Stimulated activated CD4-positive, alpha-beta T cell treated with anti-CD3 and anti-CD28 coated beads, Interleukin-12 subunit alpha, Interleukin-12 subunit beta, amount 100 ng/mL, for 48 hours (primary cell): Measurements from ENCODE around the gene PMS2.
"Not testable (repeated sequence)": the region's sequence is repeated elsewhere in the genome, so short reads cannot be mapped to it uniquely, and the experiment has no call there.

Experiments used
- DNase-seq, 3 donors: peaks; one replicate each; pipeline ENCODE4 v3.0.0-alpha.2; 2020; ENCODE audit warnings: low read depth in 2 of 3, low spot score in 1 of 3

PMS2 gene, protein sequence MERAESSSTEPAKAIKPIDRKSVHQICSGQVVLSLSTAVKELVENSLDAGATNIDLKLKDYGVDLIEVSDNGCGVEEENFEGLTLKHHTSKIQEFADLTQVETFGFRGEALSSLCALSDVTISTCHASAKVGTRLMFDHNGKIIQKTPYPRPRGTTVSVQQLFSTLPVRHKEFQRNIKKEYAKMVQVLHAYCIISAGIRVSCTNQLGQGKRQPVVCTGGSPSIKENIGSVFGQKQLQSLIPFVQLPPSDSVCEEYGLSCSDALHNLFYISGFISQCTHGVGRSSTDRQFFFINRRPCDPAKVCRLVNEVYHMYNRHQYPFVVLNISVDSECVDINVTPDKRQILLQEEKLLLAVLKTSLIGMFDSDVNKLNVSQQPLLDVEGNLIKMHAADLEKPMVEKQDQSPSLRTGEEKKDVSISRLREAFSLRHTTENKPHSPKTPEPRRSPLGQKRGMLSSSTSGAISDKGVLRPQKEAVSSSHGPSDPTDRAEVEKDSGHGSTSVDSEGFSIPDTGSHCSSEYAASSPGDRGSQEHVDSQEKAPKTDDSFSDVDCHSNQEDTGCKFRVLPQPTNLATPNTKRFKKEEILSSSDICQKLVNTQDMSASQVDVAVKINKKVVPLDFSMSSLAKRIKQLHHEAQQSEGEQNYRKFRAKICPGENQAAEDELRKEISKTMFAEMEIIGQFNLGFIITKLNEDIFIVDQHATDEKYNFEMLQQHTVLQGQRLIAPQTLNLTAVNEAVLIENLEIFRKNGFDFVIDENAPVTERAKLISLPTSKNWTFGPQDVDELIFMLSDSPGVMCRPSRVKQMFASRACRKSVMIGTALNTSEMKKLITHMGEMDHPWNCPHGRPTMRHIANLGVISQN

DNA sequence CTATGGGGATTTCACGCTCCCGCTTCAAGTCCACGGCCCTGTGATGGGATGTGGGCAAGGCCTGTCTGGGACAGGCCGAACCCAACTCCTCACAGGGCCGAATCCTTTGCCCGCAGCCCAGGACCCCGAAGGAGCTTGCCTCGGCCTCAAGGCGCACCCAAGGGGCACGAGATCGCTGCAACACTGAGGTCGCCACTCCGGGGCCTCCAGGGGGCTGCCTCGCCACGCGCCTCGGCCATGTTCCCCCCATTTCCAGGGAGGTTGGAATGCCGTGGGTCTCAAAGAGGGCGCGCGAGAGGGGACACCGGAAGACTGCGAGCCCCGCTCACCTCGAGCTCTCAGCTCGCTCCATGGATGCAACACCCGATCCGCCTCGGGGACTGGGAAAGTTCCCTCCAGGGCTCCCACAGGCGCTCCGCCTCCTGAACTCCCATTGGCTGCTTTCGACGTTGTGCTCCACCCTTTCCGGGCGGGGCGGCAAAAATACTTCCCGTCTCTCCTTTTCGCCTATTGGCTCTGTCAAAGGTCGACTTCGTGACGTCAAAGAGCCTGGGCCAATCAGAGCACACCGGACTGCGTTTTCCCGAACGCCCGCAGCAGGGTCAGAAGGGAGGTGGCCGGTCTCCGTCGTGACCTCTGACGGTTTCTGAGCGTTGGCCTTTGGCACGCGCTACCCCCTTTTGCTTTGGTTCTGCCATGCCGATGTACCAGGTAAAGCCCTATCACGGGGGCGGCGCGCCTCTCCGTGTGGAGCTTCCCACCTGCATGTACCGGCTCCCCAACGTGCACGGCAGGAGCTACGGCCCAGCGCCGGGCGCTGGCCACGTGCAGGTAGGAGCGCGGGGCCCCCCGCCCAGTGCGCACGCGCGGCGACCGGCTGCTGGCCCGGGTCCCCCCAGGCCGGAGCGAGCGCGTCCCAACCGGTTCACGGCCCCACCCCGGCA, at the start of gene PMS2, which contains the start of gene AIMP2:
TSS of gene PMS2 (minus strand) at position 382 of the 944 bp plus-strand sequence. CDS start at position 352, 30 bp downstream.
TSS of gene AIMP2 (plus strand) at position 605 of the 944 bp plus-strand sequence. CDS start at position 697, 92 bp downstream.
- peak; percentile 96 to 97 (median 96) for DNase-seq

DNA sequence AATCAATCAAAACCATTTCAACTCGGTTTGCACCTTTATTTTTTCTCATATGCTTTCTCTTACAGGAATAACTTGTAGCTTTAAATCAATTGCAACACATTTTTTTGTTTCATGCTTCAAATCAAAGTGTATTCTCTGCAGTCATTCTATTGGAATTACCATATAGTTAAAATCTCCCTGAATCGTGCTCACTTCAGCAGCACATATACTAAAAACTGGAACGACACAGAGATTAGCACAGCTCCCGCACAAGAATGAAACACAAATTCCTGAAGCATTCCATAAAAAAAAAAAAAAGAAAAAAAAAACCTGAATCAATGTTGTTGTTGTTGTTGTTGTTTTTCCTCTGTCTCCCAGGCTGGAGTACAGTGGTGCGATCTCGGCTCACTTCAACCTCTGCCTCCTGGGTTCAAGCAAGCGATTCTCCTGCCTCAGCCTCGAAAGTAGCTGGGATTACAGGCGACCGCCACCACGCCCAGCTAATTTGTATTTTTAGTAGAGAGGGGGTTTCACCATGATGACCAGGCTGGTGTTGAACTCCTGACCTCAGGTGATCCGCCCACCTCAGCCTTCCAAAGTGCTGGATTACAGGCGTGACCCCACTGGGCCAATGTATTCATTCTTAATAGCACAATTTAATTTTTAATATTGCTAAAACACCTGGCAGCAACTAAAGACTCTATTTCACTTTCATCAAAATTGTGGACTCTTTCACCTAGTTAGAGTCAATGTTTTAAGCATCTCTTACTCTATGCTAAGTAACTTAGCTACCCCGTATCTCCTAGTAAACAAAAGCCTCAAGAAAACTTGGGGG, 48.7 kb upstream of the PMS2 start:
- DNase-seq, result no peak

DNA sequence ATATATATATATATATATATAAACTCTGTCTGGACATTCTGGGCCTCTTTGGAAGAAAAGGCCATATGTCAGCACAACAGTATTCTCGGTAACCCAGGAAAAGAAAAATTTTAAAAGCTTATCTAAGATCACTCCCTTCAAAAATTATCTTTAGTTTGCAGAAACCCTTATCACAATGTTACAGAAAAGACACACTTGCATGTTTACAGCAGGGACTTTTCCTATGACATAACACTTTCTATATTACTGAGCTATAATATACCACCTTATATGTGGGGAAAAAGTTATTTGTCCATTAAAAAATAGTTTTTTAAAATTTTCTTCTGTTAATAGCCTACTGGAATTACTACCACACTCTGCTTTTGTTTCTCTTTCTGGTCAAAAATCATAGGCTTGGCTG, 47.8 kb upstream of the PMS2 start:
- no peak for DNase-seq

DNA sequence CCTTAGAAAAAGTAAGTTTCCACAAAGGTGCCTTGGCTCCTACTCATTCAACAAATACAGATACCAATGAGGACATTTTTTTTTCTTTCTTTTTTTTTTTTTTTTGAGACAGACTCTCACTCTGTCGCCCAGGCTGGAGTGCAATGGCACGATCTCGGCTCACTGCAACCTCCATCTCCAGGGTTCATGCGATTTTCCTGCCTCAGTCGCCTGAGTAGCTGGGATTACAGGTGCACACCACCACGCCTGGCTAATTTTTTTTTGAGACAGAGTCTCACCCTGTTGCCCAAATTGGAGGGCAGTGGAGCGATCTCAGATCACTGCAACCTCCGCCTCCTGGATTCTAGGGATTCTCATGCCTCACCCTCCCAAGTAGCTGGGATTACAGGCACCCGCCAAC, 42.3 kb upstream of the PMS2 start:
- DNase-seq, result not testable (repeated sequence)

DNA sequence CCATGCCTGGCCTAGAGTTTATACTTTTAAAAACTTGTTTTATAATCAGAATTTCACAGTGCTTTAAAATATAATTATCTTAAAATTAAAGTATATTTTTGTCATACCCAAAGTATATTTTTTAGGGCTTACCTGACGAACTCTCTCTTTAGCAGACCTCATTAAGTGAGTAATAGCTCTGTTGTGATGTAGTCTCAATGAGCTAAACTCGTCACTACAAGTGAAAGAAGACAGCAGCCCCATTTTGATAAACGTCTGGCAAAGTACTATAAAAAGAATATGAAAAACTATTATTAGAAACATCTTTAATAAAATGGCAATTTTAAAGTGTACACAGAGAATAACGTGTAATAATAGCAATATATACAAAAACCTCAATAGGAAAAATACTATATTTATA, 40.9 kb upstream of the PMS2 start:
- no peak for DNase-seq

DNA sequence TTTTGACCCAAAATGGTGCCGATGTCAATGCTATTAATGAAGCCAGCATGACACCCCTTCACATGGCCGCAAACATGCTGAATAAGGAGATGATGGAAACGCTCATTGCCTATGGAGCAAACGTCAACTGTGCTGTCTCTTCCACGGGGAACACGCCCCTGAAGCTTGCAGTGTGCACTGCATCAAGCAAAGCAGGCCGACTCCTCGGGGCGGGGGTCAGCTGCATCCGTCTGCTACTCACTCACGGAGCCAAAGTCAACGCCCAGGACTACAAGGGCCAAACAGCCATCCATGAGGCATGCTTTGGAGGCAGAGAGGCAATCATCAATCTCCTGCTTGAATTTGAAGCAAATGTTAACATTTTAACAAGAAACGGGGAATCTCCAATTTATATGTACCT, 26.8 kb upstream of the PMS2 start:
- no peak for DNase-seq

DNA sequence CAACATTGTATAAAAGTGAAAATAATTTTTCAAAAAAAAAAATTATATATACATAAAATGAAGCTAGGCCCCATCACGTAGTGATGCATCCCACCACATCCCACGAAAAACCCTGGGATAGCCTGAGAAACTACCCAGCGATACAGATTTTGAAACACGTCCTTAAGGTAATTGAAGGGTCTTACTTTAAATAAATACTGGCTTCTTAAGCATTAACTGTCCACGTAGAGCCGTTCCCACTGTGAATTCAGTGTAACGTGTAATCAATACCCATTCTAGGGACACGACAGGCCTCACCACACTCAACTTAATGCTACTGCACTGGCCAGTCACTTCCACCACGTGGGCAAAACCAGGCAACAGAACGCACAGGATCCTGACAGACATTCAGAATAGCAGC, 26.3 kb upstream of the PMS2 start:
- DNase-seq, result no peak

DNA sequence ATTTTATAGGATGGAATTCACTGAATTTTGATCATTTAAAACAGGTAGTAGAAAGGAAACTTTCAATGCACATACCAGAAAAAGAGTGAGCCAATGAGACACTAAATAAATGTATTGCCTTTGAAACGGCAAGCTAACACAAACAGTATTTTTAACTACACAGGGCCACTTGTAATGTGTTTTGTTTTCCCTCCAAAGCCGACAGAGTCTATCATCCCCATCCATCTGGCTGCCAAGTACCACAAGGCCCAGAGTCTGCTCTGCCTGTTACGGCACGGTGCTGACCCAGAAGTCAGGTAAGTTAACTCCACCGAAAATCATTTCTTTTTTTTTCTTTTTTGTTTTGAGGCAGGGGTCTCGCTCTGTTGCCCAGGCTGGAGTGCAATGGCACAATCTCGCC, 23.8 kb upstream of the PMS2 start:
- no peak for DNase-seq

DNA sequence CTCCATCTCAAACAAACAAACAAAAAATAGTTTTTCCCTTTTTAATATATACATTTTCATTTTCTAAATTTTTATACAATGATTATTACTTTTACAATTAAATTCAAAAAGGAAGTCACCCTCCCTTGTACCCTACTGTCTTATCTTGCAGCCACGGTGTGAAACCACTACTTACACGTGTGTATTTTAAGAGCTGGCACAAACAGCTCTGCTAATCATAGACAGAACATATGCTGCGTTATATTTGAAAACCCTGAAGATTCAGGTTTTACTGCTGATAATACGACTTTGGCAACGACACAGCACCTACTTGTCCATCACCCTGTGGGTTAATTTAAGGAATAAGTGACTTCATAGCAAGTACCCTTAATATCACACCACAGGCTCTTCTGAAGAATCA, 23.3 kb upstream of the PMS2 start:
- DNase-seq, result no peak

DNA sequence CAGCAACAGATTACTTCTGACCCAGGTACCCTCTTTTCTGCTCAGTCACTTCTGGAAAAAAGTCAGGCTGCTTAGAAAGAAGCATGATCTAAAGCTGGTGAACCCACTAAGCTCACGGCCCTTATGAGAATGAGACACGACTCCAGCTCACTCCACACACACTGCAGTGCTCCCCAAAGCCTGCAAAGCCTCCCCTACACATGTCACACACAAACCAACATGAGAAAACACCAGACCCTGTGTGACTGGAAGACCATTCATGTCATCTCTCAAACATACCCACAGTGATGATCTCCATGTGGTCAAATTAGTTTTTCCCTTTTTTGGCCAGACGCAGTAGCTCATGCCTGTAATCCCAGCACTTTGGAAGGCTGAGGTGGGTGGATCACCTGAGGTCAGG, 22.7 kb upstream of the PMS2 start:
- DNase-seq, result no peak

DNA sequence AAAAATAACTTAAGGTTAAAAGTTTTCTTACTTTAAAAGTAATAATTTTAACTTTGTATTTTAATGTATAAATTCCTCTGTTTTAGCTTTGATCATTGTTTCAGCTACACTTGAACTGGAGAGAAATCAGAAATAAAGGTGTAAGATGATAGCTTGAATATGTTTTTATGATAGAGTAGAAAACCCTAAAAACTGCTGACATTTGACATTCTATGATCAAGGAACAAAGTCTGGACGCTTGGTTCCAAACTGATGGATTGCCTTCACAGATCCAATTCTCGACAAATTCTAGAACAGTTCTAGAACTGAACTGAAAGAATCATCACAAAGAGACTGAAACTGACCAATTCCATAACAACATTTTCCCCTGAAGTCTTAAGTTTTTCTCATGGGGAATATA, 22.1 kb upstream of the PMS2 start, which contains the start of gene ANKRD61:
TSS of gene ANKRD61 (plus strand) at position 389 of the 400 bp plus-strand sequence. CDS start at position 389, 0 bp downstream.
- DNase-seq, result no peak

DNA sequence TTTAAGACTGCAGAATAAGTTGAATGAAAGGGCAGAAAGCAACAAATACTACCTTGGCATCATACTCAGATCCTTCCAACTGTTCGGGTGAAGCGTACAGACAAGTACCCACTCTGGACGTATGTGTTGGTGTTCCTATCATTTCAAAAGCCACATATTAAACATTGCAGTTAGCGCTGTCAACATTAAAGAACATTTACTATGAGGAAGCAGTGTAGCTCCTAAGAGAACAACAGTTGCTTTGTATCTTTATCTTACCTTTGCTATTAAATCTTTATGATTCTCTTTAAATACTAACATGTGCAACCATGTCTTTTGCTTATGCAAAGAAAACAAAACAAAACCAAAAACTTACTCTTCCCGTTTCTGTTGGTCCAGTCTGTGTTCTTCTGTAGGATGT, 19.7 kb upstream of the PMS2 start:
- DNase-seq, result no peak

DNA sequence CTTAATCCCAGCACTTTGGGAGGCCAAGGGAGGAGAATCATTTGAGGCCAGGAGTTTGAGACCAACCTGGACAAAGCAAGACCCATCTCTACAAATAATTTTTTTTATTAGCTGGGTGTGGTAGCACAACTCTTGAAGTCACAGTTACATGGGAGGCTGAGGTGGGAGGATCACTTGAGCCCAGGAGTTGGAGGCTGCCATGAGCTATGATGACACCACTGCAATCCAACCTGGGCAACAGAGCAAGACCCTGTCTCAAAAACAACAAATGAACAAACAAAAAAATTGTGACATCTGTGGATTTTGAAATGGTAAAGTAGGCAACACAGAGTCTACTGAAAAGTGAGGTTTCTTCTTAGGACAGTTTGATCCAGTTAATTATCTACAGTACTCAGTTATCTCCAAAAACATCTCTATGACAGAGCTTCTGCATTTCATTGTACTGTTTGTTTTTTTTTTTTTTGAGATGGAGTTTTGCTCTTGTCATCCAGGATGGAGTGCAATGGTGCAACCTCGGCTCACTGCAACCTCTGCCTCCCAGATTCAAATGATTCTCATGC, 19.0 kb upstream of the PMS2 start:
- no peak for DNase-seq

DNA sequence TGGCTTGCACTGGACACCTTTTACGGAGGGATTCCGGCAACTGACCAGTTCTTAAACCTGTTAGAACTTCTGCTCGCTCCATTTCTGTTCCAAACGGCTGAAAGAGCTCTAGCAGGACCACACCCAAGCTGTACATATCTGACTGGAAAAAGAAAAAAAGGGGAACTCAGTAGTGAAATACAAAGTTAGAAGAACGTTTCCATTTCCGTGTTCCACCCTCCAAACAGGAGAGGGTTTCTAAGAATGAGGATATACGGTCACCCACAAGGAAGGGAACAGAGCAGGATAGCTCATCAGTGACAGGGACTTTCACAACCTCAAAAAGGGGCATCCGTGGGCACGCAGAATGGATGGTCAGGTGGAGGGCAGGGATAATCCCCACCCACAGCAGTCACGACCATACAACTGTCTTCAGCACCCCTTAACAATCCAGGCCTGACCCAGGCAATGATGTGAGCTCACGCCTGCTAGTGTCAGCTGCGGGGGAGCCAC, 18.0 kb upstream of the PMS2 start:
- no peak for DNase-seq

DNA sequence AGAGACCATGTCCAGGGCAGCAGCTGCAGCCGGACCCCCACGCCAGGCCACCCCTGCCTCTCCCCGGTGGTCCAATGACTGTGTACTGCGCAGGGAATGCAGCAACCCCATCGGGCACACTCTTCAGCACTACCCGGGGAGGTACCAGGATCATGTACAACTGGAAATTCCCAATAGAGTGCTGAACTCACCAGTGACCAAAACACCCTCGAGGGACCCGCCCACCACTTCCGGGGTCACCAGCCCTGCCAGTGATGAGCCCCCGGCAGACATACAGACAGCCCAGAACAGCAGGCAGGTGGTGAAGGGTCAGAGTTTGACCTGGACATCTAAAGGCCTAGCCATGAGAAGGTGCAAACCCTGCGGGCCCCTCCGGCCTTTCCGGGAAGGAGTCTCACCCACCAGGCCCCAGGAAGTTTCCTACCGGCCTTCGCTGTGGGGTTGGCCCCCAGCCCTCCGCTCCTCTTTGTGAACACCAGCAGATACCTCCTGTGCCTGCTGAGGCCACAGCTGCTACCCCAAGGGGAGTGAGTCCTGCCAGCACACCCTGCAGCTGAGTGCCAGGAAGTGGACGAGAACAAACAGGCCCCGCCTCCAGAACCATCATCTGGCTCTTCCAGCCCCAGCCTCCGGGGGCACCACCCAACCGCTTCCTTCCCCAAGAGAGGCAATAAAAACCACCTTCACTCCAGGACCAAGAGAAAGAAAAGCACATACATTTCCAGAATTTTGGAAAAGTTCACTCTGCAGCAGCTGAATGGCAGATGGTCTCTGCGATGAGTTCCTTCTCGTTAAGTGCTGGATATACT, 17.4 kb upstream of the PMS2 start:
- peak; percentile 28 to 46 (median 36) for DNase-seq

DNA sequence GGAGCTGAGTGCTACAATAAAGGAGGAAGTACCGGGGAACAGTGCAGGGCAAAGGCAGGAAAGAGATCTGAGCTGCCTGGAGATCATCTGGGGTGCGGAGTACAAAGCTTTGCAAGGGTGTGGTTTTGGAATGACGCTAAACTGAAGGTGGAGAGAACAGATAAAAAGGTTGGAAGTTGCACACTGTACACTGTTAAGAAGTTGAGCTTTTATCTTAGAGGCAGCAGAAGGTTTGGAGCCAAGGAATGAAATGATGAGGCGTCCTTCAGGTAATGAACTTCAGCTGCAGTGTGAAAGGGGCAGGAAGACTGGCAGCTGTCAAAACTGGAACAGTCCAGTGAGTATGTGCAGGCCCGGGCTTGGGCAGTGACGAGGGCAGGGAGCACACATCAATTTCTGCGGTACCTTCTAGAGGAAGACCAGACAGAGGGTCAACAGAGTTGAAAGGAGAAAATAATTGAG, 15.2 kb upstream of the PMS2 start:
- DNase-seq, result no peak

DNA sequence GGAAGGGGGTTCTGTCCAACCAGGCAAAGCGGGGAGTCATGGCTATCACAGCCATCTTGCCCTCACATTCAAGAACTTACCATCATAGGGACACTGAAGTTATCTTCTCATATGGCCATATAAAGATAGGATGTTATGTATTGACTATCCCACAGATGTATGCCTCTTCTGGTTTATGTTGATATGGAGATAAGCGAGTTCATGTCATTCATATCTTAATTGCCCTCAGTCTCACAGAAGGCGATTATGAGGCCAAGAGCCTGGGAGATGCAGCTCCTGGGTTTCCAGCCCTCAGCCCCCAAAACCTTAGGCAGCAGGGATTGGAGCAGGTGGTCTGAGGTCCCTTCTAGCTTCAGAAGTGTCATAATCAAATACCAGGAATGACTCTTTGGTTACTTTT, 13.9 kb upstream of the PMS2 start:
- DNase-seq, result no peak
